Activated T-helper 1 cell treated with Interleukin-2 at 50 U/mL for 16 hours (primary cell): Measurements from ENCODE around the gene TENM3.

ENCODE experiments used
- DNase-seq: peaks from one replicate; pipeline ENCODE4 v3.0.0-alpha.2; 2020; ENCODE audit warnings: low read depth

Gene TENM3

GRCh38 chr4:182694551-182694950 lies 451.3 kb downstream of the TENM3 start:
- no peak for DNase-seq

DNA sequence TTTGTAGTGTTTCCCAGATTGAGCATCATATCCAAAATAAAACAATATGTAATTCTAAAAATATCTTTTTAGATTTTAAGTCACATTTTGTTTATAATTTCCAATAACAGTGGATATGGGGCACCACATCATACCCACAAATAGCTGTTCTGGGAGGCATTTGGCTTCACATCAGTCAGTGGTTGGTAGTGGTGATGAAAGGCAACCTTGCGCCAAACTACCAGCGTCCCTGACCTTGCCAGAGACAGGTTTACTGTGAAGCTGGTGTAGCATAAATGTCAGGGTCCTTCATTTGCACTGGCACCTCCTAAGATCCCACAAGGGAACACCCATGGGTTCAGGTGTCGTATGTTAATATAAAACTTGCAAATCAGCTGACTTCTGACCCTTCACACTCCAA lies 451.8 kb downstream of the TENM3 start:
- no peak for DNase-seq

DNA sequence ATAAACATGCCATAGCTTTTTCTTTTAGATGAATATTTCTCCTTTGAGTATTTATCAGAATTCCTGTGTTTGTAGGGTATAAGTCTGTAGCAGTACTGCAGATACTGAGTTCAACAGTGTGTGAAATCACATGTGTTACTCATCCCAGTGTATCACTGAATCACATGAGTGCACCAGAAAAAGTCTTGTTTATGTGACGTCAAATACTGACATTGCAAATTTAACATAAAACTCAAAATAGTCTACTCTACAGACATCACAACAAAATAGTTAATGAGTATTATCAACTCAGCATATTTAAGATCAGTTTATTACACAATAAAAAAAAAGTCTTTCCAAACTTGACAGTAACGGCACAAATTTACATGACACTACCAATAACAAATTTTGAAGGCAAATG lies 452.6 kb downstream of the TENM3 start:
- DNase-seq, result no peak

DNA sequence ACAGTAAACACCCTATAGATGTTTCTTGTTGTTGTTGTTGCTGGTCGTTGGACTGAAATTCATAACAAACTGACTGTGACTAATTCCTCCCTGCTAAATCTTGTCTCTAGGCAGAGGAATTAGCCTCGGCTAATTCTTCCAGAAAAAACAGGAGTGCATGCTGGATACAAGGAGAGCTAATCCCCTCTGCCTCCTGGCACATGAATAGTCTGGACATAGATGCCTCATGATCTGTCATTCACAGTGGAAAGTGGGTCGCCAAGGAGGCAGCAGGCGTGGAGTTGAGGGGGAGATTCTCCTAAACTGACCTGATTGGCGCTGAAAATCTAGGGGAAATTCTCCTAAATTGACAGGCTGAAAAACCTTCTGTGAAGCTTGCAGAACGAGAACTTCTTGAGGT lies 453.9 kb downstream of the TENM3 start:
- DNase-seq, result no peak

DNA sequence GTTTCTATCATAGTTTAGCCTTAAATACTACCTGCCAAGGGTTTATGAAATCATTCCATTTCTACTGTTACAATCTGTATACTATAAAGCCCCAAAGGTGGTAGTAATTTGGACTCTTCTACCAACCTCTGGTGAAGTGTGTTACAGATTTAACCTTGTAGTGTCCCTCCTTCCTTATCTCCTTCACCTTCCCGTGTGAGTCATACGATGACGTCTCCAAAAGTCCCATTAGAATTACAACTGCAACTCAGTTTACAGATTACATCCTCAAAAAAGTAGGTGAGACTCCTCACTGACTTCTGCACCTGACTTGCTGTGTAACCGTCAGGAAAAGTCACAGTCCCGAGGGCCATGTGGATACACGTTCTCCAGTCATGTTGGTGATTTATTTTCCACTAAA lies 455.0 kb downstream of the TENM3 start:
- DNase-seq, result no peak

GRCh38 chr4:182699201-182699600 lies 456.0 kb downstream of the TENM3 start:
- DNase-seq, result no peak

DNA sequence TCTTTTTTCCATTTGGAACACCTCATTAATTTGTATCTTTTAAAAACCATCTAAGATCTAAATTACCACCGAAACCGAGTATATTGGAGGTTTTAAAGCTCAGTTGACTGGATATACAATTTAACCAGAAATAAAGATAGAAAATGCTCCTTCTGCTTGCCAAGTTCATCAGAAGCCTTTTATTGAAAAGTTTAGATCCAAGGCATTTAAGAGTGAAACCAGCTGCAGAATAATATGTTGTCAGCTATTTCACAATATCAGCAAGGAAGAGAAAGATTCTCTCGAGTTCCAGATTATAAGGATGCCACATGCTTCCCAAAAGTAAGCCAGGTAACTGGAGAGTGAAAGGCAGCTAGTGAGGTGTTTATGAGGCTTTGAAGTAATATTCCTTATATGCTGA lies 456.6 kb downstream of the TENM3 start:
- no peak for DNase-seq

- DNase-seq, result no peak
These were observed 457.4 kb downstream of the TENM3 start for GRCh38 chr4:182700362-182701160.

DNA sequence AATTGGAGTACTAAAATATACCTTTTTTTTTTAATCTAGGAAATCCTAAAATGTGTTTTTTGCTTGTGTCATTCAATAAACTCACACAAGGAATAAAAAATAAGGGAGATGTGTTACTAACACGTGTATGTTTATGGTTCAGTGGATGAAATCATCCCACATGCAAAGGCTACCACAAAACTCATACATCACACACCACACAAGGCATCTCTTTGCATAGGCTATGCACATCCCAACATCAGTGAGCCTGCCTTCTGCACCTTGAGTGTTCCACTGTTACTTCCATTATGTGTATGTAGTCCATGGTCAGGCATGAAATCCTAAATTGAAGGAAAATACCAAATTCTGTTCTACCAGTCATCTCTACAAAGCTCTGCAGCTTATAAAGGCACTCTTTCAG lies 460.9 kb downstream of the TENM3 start:
- DNase-seq, result no peak

GRCh38 chr4:182704948-182705347 lies 461.7 kb downstream of the TENM3 start:
- no peak for DNase-seq

DNA sequence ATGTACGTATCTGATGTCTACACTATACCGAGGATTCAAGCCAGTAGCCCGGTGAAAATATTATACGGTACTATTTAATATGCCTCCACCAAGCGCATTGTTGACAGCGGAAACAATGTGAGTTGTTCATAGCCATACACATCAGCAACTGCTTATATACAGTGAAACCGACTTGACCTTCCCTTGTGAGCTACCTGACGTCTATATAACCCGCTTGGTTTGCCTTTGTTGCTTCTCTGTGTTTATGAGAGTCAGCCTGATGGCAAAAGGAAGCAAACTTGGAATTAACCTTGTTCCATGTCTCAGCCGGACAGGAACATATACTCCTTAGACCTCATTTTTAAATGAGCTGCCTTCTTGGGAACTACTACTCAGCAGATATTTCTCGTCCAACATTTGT lies 462.2 kb downstream of the TENM3 start:
- DNase-seq, result no peak

GRCh38 chr4:182711211-182711610 lies 468.0 kb downstream of the TENM3 start:
- DNase-seq, result no peak

GRCh38 chr4:182715548-182715947 lies 472.3 kb downstream of the TENM3 start:
- no peak for DNase-seq

DNA sequence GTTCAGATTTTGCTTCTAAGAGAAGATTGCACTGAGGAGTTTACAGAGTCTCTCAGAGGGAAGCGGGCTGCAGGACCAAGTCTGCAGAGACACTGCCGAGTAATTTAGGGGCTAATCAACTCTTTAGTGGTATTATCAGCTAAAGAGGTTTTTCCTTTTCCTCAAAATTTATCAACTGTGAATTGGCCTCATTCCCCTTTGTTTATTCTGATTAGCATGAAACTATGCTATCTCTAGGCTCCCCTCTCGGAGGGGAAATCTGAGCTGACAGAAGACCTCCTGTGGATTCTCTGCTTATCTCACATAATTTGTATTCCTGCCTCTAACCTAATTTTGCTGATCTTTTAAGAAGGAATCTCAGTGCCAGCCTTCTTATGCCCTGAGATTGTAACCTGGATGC lies 473.0 kb downstream of the TENM3 start:
- DNase-seq, result no peak

DNA sequence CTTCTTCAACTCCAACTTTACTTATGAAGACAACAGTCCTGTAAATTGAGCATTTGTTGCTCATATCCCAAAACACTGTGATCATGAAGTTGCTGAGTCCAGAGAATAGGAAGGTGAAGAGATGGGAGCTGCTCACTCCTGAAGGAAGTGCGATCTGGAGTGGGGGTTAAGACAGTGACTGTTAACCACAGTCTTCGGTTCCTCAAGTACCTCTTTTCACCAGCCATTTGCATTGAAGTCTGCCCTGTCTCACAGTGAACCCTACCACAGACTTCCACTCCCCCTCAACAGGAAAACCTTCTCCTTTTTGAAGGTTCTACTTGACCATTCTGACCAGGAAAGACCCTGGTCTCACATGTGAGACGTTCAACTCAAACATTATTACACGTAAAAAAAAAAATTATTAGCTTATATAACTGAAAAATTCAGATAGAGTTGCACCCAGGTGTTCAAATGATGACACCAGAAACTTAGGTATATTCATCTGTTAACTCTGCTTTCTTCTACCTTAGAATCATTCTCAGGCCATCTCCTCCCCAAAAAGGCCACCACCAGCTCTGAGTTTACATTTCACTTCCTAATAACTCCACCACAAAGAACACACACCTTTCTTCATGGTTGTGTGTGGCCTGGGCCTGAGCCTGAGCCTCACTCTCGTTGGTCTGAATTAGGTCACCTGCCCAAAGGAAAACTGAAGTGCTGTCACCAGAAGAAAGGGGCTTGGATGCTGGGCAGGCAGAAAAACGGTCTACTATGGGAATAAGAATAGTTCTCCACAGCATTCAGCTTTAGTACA lies 474.8 kb downstream of the TENM3 start:
- no peak for DNase-seq

- no peak for DNase-seq
These were observed 481.2 kb downstream of the TENM3 start for GRCh38 chr4:182724414-182724813.

DNA sequence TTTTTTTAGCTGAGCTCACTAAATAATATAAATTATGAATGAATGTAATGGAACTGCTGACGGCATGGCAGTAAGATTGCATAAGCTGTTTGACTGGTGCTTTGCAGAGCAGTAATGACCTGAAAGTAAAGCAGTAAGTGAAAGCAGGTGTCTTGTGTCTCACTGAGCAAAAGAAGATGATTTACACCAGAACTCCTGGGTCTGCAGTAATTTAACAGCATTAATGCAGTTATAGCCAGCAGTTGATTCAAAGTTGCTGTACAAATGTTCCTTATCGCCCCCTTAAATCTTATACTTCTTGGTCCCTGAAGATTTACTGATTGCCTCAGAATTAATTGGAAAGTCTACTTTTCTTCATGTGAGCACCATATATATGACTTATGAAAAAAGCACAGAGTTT lies 486.3 kb downstream of the TENM3 start:
- DNase-seq, result no peak

DNA sequence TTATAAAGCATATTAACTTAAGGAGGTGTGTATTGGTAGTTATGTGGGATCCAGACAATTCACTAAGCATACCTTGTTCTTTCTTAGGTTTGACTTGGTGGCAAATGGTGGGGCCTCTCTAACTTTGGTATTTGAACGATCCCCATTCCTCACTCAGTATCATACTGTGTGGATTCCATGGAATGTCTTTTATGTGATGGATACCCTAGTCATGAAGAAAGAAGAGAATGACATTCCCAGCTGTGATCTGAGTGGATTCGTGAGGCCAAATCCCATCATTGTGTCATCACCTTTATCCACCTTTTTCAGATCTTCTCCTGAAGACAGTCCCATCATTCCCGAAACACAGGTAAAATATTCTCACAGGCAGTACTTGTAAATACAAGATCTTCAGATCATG lies 487.6 kb downstream of the TENM3 start:
- no peak for DNase-seq

DNA sequence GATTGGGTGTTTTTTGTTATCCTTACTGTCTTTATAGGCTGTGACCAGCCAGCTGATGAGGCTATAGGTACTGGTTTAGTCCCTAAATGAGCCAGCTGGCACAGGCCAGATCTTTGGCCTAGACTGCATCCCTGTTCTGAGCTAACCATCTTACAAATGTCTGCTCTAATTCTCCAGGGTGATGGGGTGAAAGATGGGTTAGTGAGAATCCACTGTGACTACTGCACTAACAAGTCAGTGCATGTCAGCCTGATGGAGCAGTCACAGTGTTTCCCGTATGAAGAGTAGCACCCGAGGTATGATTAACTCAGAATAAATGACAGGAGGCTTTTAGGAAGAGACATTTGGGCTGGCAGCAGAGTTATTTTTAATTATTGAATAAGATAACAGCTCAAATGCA lies 493.0 kb downstream of the TENM3 start:
- no peak for DNase-seq

GRCh38 chr4:182738283-182739047 lies 495.3 kb downstream of the TENM3 start:
- no peak for DNase-seq

- no peak for DNase-seq
These were observed 497.1 kb downstream of the TENM3 start for GRCh38 chr4:182740256-182740655.

GRCh38 chr4:182741054-182741453 lies 497.9 kb downstream of the TENM3 start:
- no peak for DNase-seq

DNA sequence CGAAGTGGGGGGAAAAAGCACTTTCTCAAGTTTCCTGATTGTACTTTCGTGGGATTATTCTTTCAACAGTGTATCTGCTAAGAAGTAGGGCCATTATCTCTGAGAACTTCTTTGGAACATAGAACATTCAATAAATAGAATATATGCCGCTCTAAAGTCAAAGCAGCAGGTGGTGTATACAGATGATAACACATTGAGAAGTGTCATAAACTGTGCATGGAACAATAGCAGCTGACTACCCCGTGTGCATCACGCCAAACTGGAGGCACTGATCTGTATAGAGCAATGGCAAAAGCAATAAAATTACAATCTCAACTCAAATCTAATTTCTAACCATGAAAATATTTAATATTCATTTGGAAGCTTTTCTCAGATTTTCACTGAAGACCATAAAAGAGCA lies 498.7 kb downstream of the TENM3 start:
- no peak for DNase-seq
